HepG2 (cell line): ENCODE data around the gene ABCC8. TPM values are rescaled to one million over a fixed set of nuclear protein-coding genes. Genes with fewer than 3 reads are reported as not detected.

Experiments
- ARNT ChIP-seq: fragments of 450-650 bp; IDR thresholded peaks from 2 replicates; pipeline ENCODE4 v1.6.1; 2017
- GLI4 ChIP-seq: sonication (generic); formaldehyde crosslinking; IDR thresholded peaks from 2 replicates; pipeline ENCODE4 v1.5.1; 2020; ENCODE audit warnings: missing genetic modification reagents, mild to moderate bottlenecking, moderate library complexity, borderline replicate concordance
- JUN ChIP-seq: sonication (generic); formaldehyde crosslinking; IDR thresholded peaks from 2 replicates; pipeline ENCODE4 v1.4.0; 2020; ENCODE audit warnings: mild to moderate bottlenecking, missing genetic modification reagents
- KIAA2018 ChIP-seq: sonication (generic); formaldehyde crosslinking; IDR thresholded peaks from 2 replicates; pipeline ENCODE4 v1.5.0; 2020; ENCODE audit warnings: mild to moderate bottlenecking, missing genetic modification reagents, borderline replicate concordance
- MAZ ChIP-seq, 2 experiments: sonication (generic) in 1 of 2; formaldehyde crosslinking in 1 of 2; IDR thresholded peaks; 2 replicates each; pipeline versions ENCODE4 v1.5.0 to v1.6.1; 2012 to 2020; ENCODE audit warnings: low read depth in 2 of 2, mild to moderate bottlenecking in 2 of 2, borderline replicate concordance in 1 of 2, improper control_type of control experiment in 1 of 2, low read length in 1 of 2, missing genetic modification reagents in 1 of 2, moderate library complexity in 1 of 2
- MLXIP ChIP-seq: sonication (generic); formaldehyde crosslinking; IDR thresholded peaks from 2 replicates; pipeline ENCODE4 v1.9.0; 2021; ENCODE audit warnings: missing genetic modification reagents, borderline replicate concordance
- NFYB ChIP-seq: sonication (generic); formaldehyde crosslinking; IDR thresholded peaks from 2 replicates; pipeline ENCODE4 v1.4.0; 2020; ENCODE audit warnings: missing genetic modification reagents
- SMAD9 ChIP-seq: sonication (generic); formaldehyde crosslinking; IDR thresholded peaks from 2 replicates; pipeline ENCODE4 v1.5.1; 2020; ENCODE audit warnings: mild to moderate bottlenecking, missing genetic modification reagents
- ZNF296 ChIP-seq: sonication (generic); formaldehyde crosslinking; conservative IDR thresholded peaks from 2 replicates; pipeline ENCODE4 v1.5.0; 2020; ENCODE audit warnings: mild to moderate bottlenecking, missing genetic modification reagents
- ZNF503 ChIP-seq: sonication (generic); formaldehyde crosslinking; IDR thresholded peaks from 2 replicates; pipeline ENCODE4 v1.4.0; 2020; ENCODE audit warnings: missing genetic modification reagents
- ZNF710 ChIP-seq: sonication (generic); formaldehyde crosslinking; IDR thresholded peaks from 2 replicates; pipeline ENCODE4 v1.5.0; 2020; ENCODE audit warnings: mild to moderate bottlenecking, missing genetic modification reagents, borderline replicate concordance
- ZSCAN25 ChIP-seq: sonication (generic); formaldehyde crosslinking; IDR thresholded peaks from 2 replicates; pipeline ENCODE4 v1.8.0; 2022; ENCODE audit warnings: mild to moderate bottlenecking, missing genetic modification reagents
- polyA plus RNA-seq, 8 experiments: library from polyadenylated mRNA; depleted of rRNA in 3 of 8; stranded (reverse) in 7 of 8; unstranded in 1 of 8; fragments of >200 nt; fragmentation: Illumina TruSeq in 4 of 8; extraction: Trizol in 4 of 8; gene quantifications; 2 replicates each; pipeline versions ENCODE4 v1.2.1 to v1.2.3, GENCODE V29; 2011 to 2016; ENCODE audit warnings: low read depth in 4 of 8, missing spikeins in 1 of 8, mixed read lengths in 1 of 8; ENCODE audit not compliant: insufficient read depth in 1 of 8
- total RNA-seq, 5 experiments: library from RNA; depleted of rRNA; stranded (reverse); fragments of >200 nt; fragmentation: Illumina TruSeq; extraction: Trizol; gene quantifications; 2 replicates each; pipeline ENCODE4 v1.2.3, GENCODE V29; 2016; ENCODE audit warnings: low read depth in 1 of 5

The ABCC8 gene
- total and polyA plus RNA-seq, 2 of the 13 experiments (the other 11 are each of a cell fraction or from before 2014, with no cell fraction given) = not detected

GRCh38 chr11:17353821-17354600 lies 122.6 kb downstream of the ABCC8 start (continued):
- no peak for TF ChIP-seq ZNF503 (CRISPR knock-in tag)
- no peak for TF ChIP-seq GLI4
- no peak for TF ChIP-seq NFYB
- no peak for TF ChIP-seq SMAD9
- TF ChIP-seq ZNF296 (CRISPR knock-in tag) = no peak
- TF ChIP-seq MLXIP (CRISPR knock-in tag) = no peak
- TF ChIP-seq JUN (CRISPR knock-in tag) = no peak
- no peak for TF ChIP-seq MAZ (IDR thresholded peaks at IDR 0.05; ENCODE audit: borderline replicate concordance, low read depth, low read length)
- TF ChIP-seq MAZ (CRISPR knock-in tag; IDR thresholded peaks at IDR 0.05; ENCODE audit: low read depth) = no peak
- TF ChIP-seq ARNT = no peak
- TF ChIP-seq ZNF710 (CRISPR knock-in tag) = no peak
- TF ChIP-seq KIAA2018 (CRISPR knock-in tag) = no peak
- 0 out of 2 replicates have a peak, but pooled peaks have one; percentile 17 for TF ChIP-seq ZSCAN25 (CRISPR knock-in tag)
